ENCODE results near the gene ZIC2.
A peak's percentile ranks its signal among the peaks of the same experiment; 100 is the strongest.

The ZIC2 gene

DNA sequence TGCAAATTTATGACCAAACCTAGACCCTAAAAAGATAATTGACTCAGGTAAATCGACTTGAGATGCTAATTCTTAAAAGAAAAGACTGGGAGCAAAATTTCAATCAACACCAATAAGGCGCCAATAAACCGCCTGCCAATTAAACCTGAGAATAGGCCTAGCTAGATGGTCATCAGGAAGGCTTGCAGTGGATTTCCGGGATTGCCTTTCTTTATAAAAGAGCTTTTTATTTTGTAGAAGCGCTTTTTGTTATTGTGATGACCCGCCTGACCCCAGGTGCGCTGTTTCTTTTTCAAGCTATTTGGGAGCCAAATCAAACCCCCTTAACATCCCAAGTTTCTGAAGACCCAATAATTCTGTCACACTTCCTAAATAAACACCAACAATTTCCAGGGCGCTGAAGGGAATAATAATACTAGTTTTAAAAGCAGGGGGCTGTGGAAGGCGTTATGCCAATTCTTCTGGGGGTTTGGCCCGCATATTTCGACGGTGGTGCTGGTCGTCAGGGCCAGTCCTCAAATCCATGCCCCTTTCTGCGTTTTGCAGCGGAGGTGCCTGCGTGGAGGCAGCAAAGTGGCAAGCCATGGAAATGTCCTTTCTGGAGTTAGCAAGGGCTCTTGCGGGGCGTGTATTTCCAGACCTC lies 7.2 kb upstream of the ZIC2 start:
- no peak for DNase-seq (ENCODE audit: low read depth in 2 of 2)

DNA sequence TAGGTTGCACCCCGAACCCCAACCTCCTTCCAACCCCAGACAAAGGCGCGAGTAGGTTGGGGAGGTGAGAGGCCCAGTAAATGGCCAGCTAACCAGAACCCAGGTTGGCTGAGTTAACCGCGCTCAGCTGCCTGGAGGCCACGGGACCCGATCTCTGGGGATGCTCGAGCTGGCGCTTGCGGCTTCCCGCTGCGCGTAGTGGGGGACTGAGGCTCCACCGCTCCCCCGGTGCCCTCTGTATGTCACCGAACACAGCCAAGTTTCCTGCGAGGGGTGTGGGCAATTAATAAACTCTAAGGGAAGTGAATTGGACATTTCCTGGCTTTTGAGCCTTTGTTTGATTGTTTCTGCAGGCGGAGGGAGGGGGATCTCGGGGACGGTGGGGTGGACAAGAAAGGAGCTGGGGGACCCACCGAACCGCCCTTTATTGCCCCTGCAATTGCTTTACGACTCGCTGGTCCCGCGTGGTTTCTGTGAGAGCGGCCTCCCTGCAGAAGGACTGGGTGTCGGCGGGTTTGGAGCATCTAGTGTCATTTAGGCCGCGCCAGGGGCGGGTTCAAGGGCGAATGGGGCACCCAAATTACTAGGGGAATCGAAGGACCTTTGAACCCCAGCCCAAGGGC lies 6.5 kb upstream of the ZIC2 start:
- DNase-seq (ENCODE audit: low read depth in 2 of 2): no peak

DNA sequence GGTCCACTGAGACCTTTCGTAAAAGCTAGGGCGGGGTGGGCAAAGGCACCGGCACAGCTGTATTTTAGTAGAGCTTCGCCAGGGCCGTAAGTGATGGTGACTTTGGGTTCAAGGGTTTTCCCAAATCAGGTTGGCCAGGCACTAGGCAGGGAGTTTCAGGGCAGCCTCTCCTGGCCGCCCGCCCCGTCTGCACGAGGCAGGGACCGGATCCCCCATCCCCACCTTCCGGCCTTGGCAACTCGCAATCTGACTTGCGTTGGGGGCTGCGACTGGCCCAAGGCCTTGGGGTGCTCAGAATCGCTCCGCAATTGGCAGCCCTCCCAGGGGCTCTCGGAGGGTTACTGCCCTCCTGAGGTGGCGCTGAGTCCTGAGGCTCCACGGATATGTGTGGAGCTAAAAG lies 6.0 kb upstream of the ZIC2 start:
- DNase-seq (ENCODE audit: low read depth in 2 of 2): no peak

DNA sequence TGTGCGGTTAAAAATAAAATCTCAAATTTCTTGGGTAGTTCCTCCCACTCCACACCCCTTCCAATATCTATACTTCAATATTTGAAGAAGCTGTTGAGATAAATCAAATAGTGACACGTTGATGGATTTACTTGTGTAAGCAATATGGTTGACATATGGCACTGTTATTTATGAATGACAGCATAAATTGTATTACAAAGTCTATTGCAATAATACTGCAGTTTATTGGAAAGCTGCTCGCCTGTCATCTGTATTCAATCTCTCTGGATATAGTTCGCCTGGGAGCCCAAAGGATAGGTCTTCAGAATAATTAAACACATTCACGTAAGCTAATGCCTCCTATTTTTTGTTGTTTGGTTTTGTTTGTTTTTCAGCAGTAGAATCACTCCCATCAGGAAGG lies 5.0 kb upstream of the ZIC2 start:
- no peak for DNase-seq (ENCODE audit: low read depth in 2 of 2)

DNA sequence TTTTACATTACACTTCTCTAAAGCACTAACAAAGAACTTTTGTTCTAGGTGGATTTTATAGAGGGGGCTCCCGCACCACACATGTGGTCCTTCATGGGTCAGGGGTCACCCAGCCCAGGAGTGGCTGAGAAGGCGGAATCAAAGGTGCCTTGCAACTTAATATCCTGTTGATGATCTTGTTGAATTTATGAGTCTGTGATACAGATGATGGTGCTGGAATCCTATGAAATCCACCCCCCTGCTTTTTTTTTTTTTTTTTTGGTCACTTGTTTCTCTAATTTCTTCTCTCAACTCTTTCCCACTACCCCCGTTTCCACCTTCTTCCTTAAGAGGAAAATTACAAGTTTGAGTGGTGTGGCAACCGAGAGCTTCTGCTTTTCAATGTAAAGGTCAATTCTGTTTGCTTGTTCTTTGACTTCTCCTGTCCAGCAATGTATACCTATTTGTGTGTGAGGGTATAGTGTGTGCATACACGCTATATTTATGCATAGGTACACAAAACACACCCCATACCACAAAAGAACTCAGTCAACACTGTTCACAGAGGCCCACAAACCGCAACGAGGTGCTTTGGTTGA lies 4.2 kb upstream of the ZIC2 start:
- DNase-seq (ENCODE audit: low read depth in 2 of 2): no peak

DNA sequence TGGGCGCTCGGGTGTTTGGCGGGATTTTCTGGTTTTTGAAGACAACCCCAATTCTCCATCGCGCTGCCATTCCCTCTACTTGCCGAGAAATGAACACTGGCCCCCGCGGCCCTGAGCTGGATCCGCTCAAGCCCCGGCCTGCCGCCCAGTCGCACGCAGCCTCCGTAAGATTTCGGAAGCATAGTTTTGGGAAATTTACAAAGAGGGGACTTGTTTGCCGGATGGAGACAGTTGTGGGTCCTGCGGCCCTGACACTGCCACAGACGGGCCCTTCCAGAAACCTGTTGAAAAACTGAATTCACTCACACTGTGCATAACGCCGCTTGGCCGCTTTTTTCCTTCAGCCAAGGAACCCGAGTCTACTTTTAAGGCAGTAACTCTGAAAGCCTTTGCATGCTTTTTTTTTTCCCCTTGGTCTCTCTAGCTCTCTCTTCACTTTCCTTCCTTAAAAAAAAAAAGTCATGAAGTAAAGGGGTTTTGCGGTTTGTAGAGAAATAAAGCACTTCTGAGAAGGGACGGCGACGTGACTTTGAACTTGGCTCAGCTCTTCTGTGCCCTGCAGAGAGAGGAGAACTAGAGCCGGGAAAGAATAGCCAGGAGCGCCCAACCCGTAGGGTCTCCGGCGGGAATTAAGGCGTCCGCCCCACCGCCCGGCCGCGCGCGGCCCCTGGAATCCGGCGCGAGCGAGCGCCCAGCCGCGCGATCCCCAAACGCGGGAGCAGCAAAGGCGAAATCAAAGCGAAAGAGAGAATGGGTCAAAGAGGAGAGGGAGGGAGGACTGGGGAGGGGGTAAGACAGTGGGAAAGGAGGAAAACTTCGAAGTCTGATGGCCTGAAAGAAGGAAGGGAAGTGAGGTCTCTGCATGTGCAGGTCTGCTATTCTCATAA lies 3.4 kb upstream of the ZIC2 start:
- DNase-seq (ENCODE audit: low read depth in 2 of 2): no peak

DNA sequence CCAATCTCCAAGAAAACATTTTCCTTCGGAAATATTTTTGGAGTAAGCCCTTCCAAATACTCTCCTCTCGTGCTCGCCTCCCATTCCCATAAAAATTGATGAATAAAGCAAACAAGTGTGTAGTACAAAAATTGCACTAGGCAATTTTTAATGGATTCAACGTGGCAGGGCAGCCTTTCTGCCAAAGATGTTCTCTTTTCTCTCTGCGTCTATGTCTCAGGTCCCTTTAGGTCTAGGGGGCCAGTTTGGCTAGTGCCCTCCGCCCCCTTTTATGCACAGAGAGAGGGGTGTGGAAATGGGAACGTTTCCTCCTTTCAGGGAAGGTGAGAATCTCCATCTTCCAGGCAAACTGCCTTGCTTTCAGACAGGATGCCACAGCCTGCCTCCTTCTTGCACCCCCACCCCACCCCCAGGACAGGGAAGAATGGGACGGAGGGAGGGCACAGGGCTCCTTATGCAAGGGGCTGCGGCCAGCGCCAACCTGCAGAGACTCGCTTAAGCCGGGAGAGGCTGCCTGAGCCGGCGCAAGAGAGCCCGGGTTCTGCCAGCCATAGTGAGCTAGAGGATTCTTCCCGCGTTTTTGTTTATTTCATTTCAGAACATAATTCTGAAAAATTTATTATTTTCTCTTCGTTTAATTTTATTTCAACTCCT lies 2.7 kb upstream of the ZIC2 start:
- DNase-seq (ENCODE audit: low read depth in 2 of 2): no peak

DNA sequence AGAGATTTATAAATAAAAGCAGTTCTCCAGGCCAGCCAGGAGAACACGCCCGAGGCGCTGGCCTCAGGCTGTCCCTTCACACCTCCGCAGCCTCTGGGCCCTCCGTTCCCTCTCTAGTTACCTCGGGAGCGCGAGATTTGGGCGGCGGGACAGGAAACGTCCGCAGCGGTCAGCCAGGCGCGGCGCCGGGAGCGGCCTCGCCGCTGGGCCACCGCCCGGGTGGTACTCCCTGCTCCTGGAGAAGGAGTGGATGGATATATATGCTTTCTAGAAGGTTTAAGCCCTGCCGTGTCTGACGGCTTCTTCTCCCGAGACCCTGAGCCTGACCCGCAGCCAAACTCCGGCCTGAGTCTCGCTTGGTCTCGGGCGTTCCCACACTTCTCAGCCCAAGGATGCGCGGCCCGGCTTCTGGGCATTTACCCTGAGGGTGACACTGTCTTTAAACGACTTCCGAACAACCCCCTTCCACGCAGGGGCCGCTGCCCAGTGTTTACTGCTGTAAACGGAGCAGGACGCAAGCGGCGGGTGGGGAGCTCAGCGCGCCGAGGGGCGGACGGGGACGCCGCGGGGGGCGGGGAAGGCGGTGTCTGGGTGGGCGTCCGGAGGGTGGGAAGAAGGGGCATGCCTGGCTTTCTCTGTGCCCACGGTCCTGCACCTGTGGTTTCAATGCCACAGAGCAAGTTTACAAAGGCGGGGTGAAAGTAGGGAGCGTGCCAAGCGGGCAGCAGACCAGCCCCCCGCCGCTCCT lies 2.0 kb upstream of the ZIC2 start:
- DNase-seq (ENCODE audit: low read depth in 2 of 2): no peak

DNA sequence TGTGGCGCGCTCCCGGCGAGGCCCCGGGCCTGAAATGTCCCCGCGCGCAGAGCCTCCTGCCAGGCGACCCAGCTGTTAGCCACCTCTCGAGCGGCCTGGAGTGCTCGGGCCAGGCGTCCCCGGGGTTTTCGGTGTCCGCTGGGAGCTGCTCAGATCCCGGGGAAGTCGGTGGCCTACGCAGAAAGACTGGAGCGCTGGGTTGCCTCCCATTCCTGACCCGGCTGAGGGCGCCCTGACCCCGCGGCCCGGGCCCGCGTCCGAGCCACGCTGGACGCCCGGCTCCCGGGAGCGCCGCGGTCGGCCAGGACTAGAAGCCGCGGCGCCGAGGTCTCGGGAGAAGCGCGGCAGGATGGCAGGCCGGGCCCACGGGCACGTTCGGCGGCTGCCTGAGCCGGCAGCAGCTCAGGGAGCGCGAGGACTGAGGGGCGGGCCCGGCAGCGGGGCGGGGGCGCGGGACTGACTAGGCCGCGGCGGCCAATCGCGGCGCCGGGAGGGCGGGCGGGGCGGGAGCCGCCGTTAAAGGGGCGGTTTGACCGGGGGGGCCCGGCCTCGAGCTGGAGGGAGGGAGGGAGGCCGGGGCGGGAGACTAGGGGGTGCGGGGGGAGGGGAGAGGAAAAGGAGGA lies 1.3 kb upstream of the ZIC2 start:
- DNase-seq (ENCODE audit: low read depth in 2 of 2): peak in 1 of 2 experiments; percentile 52

DNA sequence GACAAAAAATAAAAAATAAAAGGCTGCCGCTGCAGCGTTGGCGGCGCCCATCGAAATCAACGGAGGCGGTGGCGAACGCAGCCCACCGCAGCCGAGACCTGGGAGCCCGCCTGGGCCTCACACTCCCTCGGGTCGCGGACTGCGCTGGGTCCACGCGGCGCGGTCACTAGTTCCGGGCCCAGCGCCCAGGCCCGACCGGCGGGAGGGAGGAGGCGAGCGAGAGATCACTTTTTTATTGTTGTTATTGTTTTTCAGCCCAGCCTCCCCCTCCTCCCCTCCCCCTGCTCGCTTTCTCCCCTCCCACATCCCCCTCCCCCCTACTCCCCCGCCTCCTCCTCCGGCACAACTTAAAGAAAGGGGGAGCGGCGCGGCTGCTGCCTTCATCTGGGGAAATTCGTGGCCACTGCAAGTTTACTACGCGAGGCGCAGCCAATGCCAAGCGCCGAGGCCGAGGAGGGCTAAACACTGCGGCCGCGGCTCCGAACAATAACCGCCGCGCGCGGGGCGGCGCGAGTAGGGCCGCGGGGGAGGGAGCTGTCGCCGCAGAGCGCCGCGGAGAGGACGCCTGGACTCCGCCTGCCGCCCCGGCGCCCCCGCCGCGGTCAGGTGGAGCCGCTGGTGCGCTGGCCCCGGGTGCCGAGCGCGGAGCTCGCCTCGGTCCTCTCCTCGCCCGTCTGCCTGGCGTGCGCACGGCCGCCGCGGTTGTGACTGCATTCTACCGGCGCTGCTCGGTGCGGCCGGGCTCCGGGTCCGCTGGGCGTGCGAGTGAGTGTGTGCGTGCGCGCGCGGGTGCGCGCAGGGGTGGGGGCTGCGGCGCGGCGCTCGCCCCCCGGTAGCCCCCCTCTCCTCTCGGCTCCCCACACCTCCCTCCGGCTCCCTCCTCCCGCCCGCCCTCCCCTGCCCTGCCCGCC lies 505 bp upstream of the ZIC2 start:
- no peak for DNase-seq (ENCODE audit: low read depth in 2 of 2)

DNA sequence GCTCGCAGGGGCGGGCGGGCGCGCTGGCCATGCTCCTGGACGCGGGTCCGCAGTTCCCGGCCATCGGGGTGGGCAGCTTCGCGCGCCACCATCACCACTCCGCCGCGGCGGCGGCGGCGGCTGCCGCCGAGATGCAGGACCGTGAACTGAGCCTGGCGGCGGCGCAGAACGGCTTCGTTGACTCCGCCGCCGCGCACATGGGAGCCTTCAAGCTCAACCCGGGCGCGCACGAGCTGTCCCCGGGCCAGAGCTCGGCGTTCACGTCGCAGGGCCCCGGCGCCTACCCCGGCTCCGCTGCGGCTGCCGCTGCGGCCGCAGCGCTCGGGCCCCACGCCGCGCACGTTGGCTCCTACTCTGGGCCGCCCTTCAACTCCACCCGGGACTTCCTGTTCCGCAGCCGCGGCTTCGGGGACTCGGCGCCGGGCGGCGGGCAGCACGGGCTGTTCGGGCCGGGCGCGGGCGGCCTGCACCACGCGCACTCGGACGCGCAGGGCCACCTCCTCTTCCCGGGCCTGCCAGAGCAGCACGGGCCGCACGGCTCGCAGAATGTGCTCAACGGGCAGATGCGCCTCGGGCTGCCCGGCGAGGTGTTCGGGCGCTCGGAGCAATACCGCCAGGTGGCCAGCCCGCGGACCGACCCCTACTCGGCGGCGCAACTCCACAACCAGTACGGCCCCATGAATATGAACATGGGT lies 599 bp downstream of the ZIC2 start:
- no peak for DNase-seq (ENCODE audit: low read depth in 2 of 2)

DNA sequence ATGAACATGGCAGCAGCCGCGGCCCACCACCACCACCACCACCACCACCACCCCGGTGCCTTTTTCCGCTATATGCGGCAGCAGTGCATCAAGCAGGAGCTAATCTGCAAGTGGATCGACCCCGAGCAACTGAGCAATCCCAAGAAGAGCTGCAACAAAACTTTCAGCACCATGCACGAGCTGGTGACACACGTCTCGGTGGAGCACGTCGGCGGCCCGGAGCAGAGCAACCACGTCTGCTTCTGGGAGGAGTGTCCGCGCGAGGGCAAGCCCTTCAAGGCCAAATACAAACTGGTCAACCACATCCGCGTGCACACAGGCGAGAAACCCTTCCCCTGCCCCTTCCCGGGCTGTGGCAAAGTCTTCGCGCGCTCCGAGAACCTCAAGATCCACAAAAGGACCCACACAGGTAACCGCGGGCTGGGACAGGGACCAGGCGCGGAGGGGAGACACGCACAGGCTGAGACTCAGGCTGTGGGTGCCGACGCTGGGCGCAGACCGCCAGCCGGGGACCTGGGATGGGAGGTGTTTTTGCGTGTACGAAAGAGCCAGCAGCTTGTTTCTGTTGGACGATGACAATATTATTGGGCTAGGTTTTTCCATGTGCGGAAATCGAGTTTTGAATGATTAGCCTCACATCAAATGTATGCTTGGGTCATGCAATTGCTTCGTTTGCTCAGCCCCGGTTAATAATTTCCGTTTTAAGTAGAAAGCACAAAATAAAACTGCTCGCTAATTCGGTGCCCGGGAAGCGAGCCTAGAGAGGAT lies 1.3 kb downstream of the ZIC2 start:
- DNase-seq (ENCODE audit: low read depth in 2 of 2): no peak

DNA sequence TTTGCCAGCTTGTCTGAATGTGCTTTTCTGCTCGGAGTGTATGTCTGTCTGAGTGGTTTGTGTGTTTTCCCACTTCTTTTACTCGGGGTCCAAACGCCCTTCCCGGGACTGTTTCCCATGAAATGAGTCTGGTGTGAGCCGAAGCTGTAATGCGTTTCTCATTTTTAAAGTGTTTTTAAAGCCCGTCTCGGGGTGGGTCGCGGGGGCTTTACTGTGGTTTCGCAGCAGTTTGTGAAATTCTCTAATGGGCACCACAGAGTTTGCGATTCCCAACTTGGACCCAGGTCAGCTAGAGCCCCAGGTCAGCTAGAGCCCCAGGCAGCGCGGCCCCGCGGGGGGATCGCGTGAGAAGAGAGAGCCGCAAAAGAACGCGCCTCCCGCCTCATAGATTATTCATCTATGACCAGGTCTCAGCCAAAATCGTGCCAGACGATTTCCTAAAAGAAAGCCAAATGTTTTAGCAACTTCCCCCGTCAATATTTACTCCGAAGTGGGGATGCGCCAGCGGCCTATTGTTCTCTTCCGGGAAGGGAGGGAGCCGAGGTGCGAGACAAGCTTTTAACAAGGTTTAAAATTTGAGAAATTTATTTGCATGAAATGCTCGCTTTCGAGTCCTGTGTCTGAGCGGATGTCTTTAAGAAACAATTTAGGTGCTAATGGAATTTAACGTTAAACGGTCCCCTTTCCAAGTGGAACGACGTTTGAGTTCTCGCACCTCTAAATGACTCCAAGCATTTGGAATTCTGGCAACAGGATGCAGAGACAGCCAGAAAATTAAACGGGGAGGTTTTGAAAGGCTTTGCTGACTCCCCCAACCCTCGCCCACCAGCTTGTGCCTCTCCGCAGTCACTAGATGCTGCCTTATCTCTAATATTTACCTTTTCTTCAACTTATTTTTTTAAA lies 2.2 kb downstream of the ZIC2 start:
- DNase-seq (ENCODE audit: low read depth in 2 of 2): no peak

DNA sequence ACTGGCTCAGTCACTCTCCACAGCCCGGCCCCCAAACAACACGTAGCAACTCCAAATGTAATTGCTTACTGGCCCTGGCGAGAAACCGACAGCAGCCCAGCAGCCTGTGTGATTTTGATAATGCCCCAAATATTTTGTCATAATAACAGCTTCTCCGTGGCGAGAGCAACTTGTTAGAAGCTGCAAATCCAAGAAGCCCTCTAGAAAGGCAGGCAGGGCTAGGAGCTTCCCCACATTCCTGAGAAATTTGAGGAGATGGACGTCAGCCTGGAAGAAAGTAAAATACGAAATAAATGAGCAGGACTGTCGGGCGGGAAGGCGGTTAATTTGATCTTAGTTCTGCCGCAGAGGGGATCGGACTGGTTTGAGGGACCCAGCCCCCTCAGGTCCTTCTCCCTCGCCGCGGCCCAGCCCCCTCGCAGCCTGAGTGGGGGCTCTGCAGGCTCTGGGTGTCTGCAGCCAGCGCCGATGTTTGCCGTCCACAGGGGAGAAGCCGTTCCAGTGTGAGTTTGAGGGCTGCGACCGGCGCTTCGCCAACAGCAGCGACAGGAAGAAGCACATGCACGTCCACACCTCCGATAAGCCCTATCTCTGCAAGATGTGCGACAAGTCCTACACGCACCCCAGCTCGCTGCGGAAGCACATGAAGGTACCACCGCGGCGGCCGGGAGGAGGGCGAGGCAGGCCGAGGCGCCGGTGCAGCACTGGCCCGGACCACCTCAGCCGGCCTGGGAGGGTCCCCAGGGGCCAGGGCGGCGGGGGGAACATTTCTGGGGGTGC lies 3.1 kb downstream of the ZIC2 start:
- no peak for DNase-seq (ENCODE audit: low read depth in 2 of 2)

DNA sequence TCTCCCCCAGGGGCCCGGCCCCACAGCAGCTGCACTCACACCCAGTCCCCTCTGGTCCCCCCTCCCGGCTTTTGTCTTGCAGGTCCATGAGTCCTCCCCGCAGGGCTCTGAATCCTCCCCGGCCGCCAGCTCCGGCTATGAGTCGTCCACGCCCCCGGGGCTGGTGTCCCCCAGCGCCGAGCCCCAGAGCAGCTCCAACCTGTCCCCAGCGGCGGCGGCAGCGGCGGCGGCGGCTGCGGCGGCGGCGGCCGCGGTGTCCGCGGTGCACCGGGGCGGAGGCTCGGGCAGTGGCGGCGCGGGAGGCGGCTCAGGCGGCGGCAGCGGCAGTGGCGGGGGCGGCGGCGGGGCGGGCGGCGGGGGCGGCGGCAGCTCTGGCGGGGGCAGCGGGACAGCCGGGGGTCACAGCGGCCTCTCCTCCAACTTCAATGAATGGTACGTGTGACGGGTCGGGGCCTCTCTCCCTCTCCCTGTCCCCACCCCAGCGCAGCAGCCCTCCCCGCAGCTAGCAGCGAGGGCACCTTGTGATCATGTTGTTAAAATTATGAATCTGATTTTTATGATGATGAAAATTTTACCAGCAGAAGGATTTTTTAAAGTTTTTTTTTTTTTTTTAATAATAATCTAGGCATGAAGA lies 3.8 kb downstream of the ZIC2 start:
- no peak for DNase-seq (ENCODE audit: low read depth in 2 of 2)

DNA sequence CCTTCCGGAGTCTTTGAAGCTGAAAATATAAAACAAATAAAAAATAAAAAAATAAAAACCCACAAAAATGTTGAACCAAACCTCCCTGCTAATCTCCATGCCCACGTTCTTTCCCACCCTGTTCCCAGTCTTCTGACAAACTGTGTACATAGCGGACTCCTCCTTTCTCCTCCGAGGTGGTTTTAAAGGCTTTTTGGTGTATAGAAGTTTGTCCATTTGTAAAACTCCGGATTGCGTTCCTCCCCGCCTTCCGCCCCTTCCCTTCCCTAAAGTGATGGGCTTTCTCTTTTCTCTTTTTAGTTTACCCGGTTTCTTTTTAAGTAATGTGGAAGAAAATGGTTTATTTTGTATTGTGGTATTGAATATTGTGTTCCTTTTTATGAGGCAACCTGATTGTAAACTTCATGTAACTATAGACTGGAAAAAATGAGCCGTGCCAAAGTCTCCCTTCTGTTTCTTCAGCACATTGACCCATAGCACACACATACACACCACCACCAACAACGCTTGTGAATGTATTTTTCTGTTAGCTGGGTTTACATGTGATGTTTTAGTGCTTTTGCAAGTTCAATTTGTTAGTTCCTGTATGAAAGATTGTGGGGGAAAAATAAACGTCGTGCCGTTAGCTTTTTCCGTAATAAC lies 4.4 kb downstream of the ZIC2 start:
- DNase-seq (ENCODE audit: low read depth in 2 of 2): no peak
